Mesothelial cell of epicardium (in vitro differentiated cells): ENCODE measurements around the gene ACTL6B. TPM values are rescaled to one million over a fixed set of nuclear protein-coding genes. Genes with fewer than 3 reads are reported as not detected.
A peak's percentile ranks its signal among the peaks of the same experiment; 100 is the strongest.

Experiments used
- DNase-seq, 2 experiments: peaks; one replicate each; pipeline ENCODE4 v3.0.0; 2021; ENCODE audit warnings: low spot score in 2 of 2; ENCODE audit not compliant: unreplicated experiment in 2 of 2
- H3K27ac Mint-ChIP-seq: 2 replicates; pipeline ENCODE4 v1.8.0; 2021; ENCODE audit warnings: mixed read lengths
- H3K27me3 Mint-ChIP-seq: 2 replicates; pipeline ENCODE4 v1.8.0; 2021; ENCODE audit warnings: low read depth, mixed read lengths
- H3K36me3 Mint-ChIP-seq: 2 replicates; pipeline ENCODE4 v1.8.0; 2021; ENCODE audit warnings: mixed read lengths
- H3K4me1 Mint-ChIP-seq: 2 replicates; pipeline ENCODE4 v1.8.0; 2021; ENCODE audit warnings: mixed read lengths
- H3K4me3 Mint-ChIP-seq: 2 replicates; pipeline ENCODE4 v1.8.0; 2021; ENCODE audit warnings: mild to moderate bottlenecking, moderate library complexity, mixed read lengths
- H3K9me3 Mint-ChIP-seq: 2 replicates; pipeline ENCODE4 v1.8.0; 2021; ENCODE audit warnings: mixed read lengths
- total RNA-seq: library from RNA; stranded (reverse); gene quantifications from 3 replicates; pipeline ENCODE4 v1.2.1, GENCODE V29; 2021
- TF ChIP-seq, protein P1 (sequence below): fragments of 200-600 bp; sonication (generic); IDR thresholded peaks from one replicate; pipeline ENCODE4 v1.5.0; 2021; ENCODE audit warnings: antibody characterized with exemption; ENCODE audit not compliant: unreplicated experiment

The ACTL6B gene
- total RNA-seq, 1 donor from 2014 or later: not detected

DNA sequence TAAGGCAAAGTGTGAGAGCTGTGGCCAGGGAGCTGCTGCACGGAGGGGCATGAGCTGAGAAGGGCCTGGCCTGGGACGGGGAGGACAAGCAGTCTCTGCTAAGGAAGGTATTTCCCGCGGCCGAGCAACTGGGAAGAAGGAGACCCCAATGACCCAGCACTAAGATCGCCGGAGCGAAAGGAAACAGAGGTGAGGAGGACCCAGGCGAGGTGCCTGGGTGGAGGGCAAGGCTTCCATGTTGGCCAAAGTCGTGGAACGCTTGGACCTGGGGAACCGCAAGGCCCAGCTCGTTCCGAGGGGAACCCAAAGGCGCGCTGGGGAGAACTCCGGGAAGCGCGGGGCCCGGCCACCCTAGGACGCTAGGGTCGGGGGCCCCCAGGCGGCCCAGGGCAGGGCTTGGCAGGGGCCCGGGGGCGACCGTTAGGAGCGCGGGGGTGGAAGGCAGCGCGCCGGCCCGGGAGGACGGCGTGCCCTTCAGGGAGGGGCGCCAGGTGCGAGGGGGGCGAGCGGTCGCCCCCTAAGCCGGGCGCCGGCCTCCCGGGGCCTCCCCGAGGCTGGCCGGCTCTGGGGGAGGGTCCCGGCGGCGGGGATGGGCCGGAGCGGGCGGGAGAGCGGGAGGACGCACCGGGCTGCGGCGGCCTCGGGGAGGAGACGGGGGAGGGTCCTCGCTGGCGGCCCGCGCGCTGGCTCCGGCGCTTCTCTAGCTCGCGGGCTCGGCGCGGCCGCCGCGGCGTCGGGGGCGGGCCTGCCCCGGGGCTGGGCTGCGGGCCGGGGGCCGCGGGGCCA is 37.3 kb upstream of the ACTL6B start:
- H3K36me3 Mint-ChIP-seq: peaks cover 3% of the 10 kb centered on the region
- TF ChIP-seq, protein P1, sequence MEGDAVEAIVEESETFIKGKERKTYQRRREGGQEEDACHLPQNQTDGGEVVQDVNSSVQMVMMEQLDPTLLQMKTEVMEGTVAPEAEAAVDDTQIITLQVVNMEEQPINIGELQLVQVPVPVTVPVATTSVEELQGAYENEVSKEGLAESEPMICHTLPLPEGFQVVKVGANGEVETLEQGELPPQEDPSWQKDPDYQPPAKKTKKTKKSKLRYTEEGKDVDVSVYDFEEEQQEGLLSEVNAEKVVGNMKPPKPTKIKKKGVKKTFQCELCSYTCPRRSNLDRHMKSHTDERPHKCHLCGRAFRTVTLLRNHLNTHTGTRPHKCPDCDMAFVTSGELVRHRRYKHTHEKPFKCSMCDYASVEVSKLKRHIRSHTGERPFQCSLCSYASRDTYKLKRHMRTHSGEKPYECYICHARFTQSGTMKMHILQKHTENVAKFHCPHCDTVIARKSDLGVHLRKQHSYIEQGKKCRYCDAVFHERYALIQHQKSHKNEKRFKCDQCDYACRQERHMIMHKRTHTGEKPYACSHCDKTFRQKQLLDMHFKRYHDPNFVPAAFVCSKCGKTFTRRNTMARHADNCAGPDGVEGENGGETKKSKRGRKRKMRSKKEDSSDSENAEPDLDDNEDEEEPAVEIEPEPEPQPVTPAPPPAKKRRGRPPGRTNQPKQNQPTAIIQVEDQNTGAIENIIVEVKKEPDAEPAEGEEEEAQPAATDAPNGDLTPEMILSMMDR: no peak
- no peak for DNase-seq

DNA sequence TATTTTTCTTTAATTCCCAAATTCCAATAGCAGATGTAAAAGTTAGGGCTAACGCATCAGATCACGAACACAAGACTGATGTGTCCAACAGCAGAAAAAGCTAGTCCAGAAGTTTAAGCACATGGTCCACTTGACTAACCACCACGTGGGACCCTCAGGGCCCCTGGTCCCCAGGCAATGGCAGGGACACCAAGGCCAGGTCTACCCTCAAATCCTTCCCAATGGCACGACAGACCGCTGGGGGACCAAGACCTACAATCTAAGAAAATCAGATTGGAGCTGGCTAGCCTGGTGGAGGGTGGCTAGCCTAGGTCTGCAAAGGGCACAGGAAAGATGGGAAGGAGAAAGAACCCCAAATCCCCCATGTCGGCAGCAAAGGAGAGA is 36.3 kb upstream of the ACTL6B start:
- H3K27ac Mint-ChIP-seq: peak overlapping the region; percentile 97
- H3K4me1 Mint-ChIP-seq: peaks cover 20% of the 10 kb centered on the region
- peaks cover 4% of the 10 kb centered on the region for H3K36me3 Mint-ChIP-seq
- TF ChIP-seq, protein P1: no peak
- H3K9me3 Mint-ChIP-seq: no peaks in the 10 kb centered on the region
- H3K27me3 Mint-ChIP-seq: no peaks in the 10 kb centered on the region
- DNase-seq: no peak
- H3K4me3 Mint-ChIP-seq: peak overlapping the region; percentile 96

More for the DNA sequence above, 37.3 kb upstream of the ACTL6B start:
- H3K27ac Mint-ChIP-seq: peak overlapping the region; percentile 97
- no peaks in the 10 kb centered on the region for H3K9me3 Mint-ChIP-seq
- no peaks in the 10 kb centered on the region for H3K27me3 Mint-ChIP-seq
- peak overlapping the region; percentile 96 for H3K4me3 Mint-ChIP-seq
- peaks cover 20% of the 10 kb centered on the region for H3K4me1 Mint-ChIP-seq

GRCh38 chr7:100691676-100692577 is 35.7 kb upstream of the ACTL6B start:
- peak; percentile 75 to 92 for DNase-seq
- Mint-ChIP-seq H3K27me3 (no peaks in the 10 kb centered on the region), H3K36me3 (peaks cover 4% of the 10 kb centered on the region), H3K9me3 (no peaks in the 10 kb centered on the region), H3K4me1 (peaks cover 20% of the 10 kb centered on the region), H3K27ac (peak overlapping the region; percentile 97), H3K4me3 (peak overlapping the region; percentile 96)
- TF ChIP-seq, protein P1: peak; percentile 91

DNA sequence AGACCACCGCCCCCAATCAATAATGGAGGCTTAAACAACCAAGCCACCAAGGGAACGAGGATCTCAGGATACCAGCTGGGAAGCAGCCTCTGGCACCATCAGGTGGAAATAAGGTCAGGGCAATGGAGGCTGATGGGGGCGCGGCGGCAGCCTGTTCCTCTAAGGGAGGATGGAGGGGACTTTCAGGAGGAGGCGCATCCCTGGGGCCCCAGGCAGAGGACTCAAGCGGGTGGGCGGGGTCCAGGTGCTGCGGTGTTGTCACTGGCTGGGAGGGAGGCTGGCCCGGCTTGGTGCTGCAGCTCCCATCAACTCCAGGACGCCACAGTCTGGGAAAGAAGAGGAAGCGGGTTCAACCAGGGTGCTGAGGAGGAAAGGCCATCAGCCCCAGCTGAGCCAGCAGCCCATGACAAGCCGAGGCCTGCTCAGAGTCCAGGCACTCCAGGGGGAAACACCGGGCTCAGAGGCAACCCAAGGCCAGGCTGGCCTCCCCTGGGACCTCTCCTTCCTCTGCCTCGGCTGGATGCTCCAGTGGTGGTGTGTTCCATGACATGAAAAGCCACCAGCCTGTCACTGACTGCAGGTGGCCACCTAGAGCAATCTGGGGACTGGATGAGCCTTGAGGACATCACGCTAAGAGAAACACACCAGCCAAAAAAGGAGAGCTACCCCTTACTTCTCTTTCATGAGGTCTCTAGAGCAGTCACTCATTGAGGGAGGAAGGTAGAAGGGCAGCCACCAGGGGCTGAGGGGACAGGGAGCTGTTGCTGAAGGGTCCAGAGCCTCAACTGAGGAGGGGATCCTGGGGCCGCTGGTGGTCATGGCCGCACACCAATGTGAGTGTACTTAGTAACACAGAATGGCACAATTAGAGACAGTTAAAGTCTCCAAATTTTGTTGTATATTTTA is 33.2 kb upstream of the ACTL6B start:
- H3K4me3 Mint-ChIP-seq: no peak overlapping the region
- H3K36me3 Mint-ChIP-seq: peaks cover 10% of the 10 kb centered on the region
- no peak for DNase-seq
- TF ChIP-seq, protein P1: no peak
- peak overlapping the region; percentile 59 for H3K27ac Mint-ChIP-seq
- peaks cover 22% of the 10 kb centered on the region for H3K4me1 Mint-ChIP-seq
- no peaks in the 10 kb centered on the region for H3K9me3 Mint-ChIP-seq
- no peaks in the 10 kb centered on the region for H3K27me3 Mint-ChIP-seq

DNA sequence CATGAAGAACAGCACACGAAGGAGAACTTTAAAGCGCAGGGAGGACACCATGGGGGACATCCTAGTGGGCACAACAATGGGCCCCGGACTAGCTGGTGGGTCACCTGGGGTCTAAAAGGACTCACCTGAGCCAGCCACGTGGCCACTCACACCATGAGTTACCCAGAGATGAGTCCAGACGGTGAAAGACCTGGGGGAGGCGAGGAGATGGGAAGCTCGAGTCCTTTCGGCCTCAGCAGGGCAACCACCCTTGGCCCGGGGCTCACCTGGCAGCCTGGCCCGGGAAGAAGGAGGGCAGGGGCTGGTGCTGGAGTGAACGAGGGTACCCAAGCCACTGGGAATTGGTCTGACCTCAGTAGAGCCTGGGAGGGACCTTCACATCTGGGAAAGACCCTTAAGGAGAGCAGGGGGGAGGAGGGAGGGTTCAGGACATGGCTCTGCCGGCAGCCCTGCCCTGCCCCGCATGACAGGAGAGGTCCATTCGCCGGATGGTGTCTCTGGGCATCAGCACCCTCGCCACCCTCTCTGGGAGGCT is 32.1 kb upstream of the ACTL6B start:
- Mint-ChIP-seq H3K27ac (peak overlapping the region; percentile 13), H3K27me3 (no peaks in the 10 kb centered on the region), H3K36me3 (peaks cover 11% of the 10 kb centered on the region), H3K4me3 (no peak overlapping the region), H3K9me3 (no peaks in the 10 kb centered on the region), H3K4me1 (peaks cover 22% of the 10 kb centered on the region)
- TF ChIP-seq, protein P1: no peak
- DNase-seq: no peak
